Astrocyte (in vitro differentiated cells and primary cell): ENCODE measurements around the gene AIP. TPM values are rescaled to one million over a fixed set of nuclear protein-coding genes. Genes with fewer than 3 reads are reported as not detected.
A peak's percentile ranks its signal among the peaks of the same experiment; 100 is the strongest.

ENCODE experiments used
- DNase-seq: peaks from one replicate; pipeline ENCODE4 v3.0.0-alpha.2; 2010; ENCODE audit warnings: low read depth
- FAIRE-seq: peaks from 2 replicates; lab custom pipeline; 2011; peaks lifted over from hg19 to GRCh38; lab: Jason Lieb, UNC
- H2AFZ ChIP-seq: 2 replicates; pipeline ENCODE4 v1.6.0; 2012; ENCODE audit warnings: low read depth, low read length, inconsistent platforms
- H3K27ac ChIP-seq: 2 replicates; pipeline ENCODE4 v1.5.1; 2011; ENCODE audit warnings: low read depth, low read length, inconsistent platforms
- H3K27me3 ChIP-seq: 2 replicates; pipeline ENCODE4 v1.6.0; 2011; ENCODE audit warnings: low read length, inconsistent platforms; ENCODE audit not compliant: insufficient read depth
- H3K36me3 ChIP-seq: 2 replicates; pipeline ENCODE4 v1.5.1; 2011; ENCODE audit warnings: low read length, inconsistent platforms; ENCODE audit not compliant: insufficient read depth
- H3K4me1 ChIP-seq: 2 replicates; pipeline ENCODE4 v1.5.1; 2011; ENCODE audit warnings: low read length, inconsistent platforms; ENCODE audit not compliant: insufficient read depth
- H3K4me2 ChIP-seq: 2 replicates; pipeline ENCODE4 v1.6.0; 2012; ENCODE audit warnings: low read length, inconsistent platforms
- H3K4me3 ChIP-seq: 2 replicates; pipeline ENCODE4 v1.5.1; 2011; ENCODE audit warnings: low read depth, mild to moderate bottlenecking, low read length, inconsistent platforms; ENCODE audit not compliant: insufficient read depth
- H3K79me2 ChIP-seq: 2 replicates; pipeline ENCODE4 v1.6.0; 2012; ENCODE audit warnings: mild to moderate bottlenecking, low read length, inconsistent platforms; ENCODE audit not compliant: insufficient read depth
- H3K9ac ChIP-seq: 2 replicates; pipeline ENCODE4 v1.6.0; 2012; ENCODE audit warnings: mild to moderate bottlenecking, low read length, inconsistent platforms
- H3K9me3 ChIP-seq: 2 replicates; pipeline ENCODE4 v1.5.1; 2012; ENCODE audit warnings: low read depth, mild to moderate bottlenecking, low read length, inconsistent platforms; ENCODE audit not compliant: insufficient read depth
- H4K20me1 ChIP-seq: 2 replicates; pipeline ENCODE4 v1.6.0; 2012; ENCODE audit warnings: low read length, inconsistent platforms; ENCODE audit not compliant: insufficient read depth
- H3K27ac Mint-ChIP-seq: one replicate; pipeline ENCODE4 v1.8.0; 2021; ENCODE audit warnings: mild to moderate bottlenecking, mixed read lengths; ENCODE audit not compliant: unreplicated experiment
- H3K27me3 Mint-ChIP-seq: one replicate; pipeline ENCODE4 v1.8.0; 2021; ENCODE audit warnings: low read depth, mixed read lengths; ENCODE audit not compliant: unreplicated experiment
- H3K36me3 Mint-ChIP-seq: one replicate; pipeline ENCODE4 v1.8.0; 2021; ENCODE audit warnings: low read depth, mixed read lengths; ENCODE audit not compliant: unreplicated experiment
- H3K4me1 Mint-ChIP-seq: one replicate; pipeline ENCODE4 v1.8.0; 2021; ENCODE audit warnings: low read depth, mixed read lengths; ENCODE audit not compliant: unreplicated experiment
- H3K4me3 Mint-ChIP-seq: one replicate; pipeline ENCODE4 v1.8.0; 2021; ENCODE audit warnings: mild to moderate bottlenecking, moderate library complexity, mixed read lengths; ENCODE audit not compliant: unreplicated experiment
- H3K9me3 Mint-ChIP-seq: one replicate; pipeline ENCODE4 v1.8.0; 2021; ENCODE audit warnings: mild to moderate bottlenecking, mixed read lengths; ENCODE audit not compliant: unreplicated experiment
- EZH2 ChIP-seq: IDR thresholded peaks from 2 replicates; pipeline ENCODE4 v1.6.1; 2012; ENCODE audit warnings: mild to moderate bottlenecking, low read length, inconsistent platforms; ENCODE audit not compliant: insufficient read depth
- total RNA-seq: library from RNA; stranded (reverse); gene quantifications from 2 replicates; pipeline ENCODE4 v1.2.1, GENCODE V29; 2021
- TF ChIP-seq, protein P1 (sequence below): IDR thresholded peaks from 2 replicates; pipeline ENCODE4 v1.5.1; 2011; ENCODE audit warnings: low read depth, mild to moderate bottlenecking, inconsistent platforms, low read length, moderate library complexity; ENCODE audit not compliant: insufficient read depth

AIP gene
- total RNA-seq, 1 donor from 2014 or later: 43.6 TPM

DNA sequence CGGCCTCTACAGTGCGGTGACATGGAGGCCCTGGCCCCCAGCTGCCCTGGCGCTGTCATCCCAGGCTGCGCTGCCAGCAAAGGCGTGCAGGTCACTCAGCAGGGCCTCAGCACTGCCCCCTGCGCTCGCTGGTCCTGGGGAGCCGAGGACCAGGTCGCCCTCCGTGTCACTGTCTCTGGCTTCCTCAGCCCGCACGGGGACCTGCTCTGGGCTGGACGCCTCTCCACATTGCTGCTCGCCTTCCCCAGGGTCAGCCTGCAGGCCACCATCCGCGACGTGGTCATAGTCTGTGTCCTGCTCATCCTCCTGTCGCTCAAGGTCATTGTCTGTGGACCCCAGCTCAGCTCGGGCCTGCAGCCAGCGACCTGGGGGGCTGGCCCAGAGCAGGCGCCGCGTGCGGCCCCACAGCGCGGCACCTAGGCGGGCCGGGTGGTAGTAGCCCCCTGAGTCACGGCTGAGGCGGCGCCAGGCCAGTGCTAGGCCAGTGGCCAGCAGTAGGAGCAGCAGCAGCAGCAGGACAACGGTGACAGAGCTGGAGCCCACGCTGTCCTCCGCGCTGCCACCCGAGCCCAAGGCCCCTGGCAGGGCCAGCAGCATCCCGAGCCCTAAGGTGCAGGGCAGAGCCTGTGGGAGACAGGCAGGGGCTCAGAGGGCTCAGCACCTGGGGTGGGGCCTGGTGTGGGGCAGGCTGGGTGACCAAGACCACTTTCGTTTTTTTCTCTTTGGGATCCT is 46.9 kb upstream of the AIP start:
- no peak overlapping the region for H3K4me3 ChIP-seq
- TF ChIP-seq, protein P1, sequence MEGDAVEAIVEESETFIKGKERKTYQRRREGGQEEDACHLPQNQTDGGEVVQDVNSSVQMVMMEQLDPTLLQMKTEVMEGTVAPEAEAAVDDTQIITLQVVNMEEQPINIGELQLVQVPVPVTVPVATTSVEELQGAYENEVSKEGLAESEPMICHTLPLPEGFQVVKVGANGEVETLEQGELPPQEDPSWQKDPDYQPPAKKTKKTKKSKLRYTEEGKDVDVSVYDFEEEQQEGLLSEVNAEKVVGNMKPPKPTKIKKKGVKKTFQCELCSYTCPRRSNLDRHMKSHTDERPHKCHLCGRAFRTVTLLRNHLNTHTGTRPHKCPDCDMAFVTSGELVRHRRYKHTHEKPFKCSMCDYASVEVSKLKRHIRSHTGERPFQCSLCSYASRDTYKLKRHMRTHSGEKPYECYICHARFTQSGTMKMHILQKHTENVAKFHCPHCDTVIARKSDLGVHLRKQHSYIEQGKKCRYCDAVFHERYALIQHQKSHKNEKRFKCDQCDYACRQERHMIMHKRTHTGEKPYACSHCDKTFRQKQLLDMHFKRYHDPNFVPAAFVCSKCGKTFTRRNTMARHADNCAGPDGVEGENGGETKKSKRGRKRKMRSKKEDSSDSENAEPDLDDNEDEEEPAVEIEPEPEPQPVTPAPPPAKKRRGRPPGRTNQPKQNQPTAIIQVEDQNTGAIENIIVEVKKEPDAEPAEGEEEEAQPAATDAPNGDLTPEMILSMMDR: no peak
- TF ChIP-seq EZH2: no peak
- H3K79me2 ChIP-seq: no peaks in the 10 kb centered on the region
- peaks cover 13% of the 10 kb centered on the region for H3K4me1 ChIP-seq
- Mint-ChIP-seq H3K4me1 (peaks cover 7% of the 10 kb centered on the region), H3K27ac (no peak overlapping the region), H3K4me3 (no peak overlapping the region), H3K27me3 (no peaks in the 10 kb centered on the region), H3K36me3 (peaks cover 9% of the 10 kb centered on the region), H3K9me3 (no peaks in the 10 kb centered on the region)
- no peak for DNase-seq
- H2AFZ ChIP-seq: no peak overlapping the region
- no peak for FAIRE-seq
- H3K27me3 ChIP-seq: no peaks in the 10 kb centered on the region
- H3K27ac ChIP-seq: no peak overlapping the region
- no peak overlapping the region for H3K9ac ChIP-seq
- no peak overlapping the region for H3K4me2 ChIP-seq
- peaks cover 8% of the 10 kb centered on the region for H3K36me3 ChIP-seq
- H4K20me1 ChIP-seq: peaks cover 6% of the 10 kb centered on the region
- no peaks in the 10 kb centered on the region for H3K9me3 ChIP-seq

DNA sequence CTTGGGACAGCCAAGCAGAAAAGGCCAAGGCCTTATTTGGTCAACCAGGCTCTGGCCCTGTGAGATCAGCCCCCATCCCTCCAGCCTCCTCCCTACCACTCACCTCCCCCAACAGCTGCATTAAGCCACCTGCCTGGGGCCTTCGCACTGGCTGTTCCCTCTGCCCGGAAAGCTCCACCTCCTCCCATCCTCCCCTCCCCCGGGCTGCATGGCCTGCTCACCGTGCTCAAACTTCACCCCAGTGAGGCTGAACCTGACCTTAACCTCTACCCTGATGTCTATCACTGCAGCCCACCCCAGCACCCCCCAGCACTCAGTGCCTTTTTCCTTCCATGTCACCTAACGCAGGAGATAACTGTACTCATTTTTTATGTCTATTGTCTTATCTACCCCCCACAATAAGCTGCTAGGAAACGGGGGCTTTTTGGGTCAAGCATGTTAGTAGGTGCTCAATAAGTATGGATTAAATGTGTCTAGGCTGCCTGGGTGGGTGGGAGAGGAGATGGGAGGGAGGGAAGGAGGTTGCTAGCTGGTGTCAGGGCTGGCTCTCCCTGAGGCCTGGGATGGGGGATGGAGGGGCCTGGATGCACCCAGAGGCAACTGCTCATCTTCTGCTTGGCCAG is 46.3 kb upstream of the AIP start:
- H3K4me3 Mint-ChIP-seq: peak overlapping the region; percentile 62
- Histone ChIP-seq H3K4me1 (peaks cover 13% of the 10 kb centered on the region), H3K27ac (no peak overlapping the region), H3K4me3 (no peak overlapping the region), H3K79me2 (peaks cover under 1% of the 10 kb centered on the region), H3K4me2 (peak overlapping the region; percentile 19), H4K20me1 (peaks cover 9% of the 10 kb centered on the region), H3K36me3 (peaks cover 8% of the 10 kb centered on the region), H2AFZ (no peak overlapping the region), H3K9ac (no peak overlapping the region), H3K9me3 (no peaks in the 10 kb centered on the region), H3K27me3 (no peaks in the 10 kb centered on the region)
- peaks cover 7% of the 10 kb centered on the region for H3K4me1 Mint-ChIP-seq
- no peak for TF ChIP-seq EZH2
- TF ChIP-seq, protein P1: no peak
- FAIRE-seq (no peak), DNase-seq (no peak)
- no peaks in the 10 kb centered on the region for H3K27me3 Mint-ChIP-seq
- peaks cover 9% of the 10 kb centered on the region for H3K36me3 Mint-ChIP-seq
- no peaks in the 10 kb centered on the region for H3K9me3 Mint-ChIP-seq
- H3K27ac Mint-ChIP-seq: peak overlapping the region; percentile 55
